Endothelial cell of umbilical vein (primary cell): ENCODE results near the gene PCDHB2. TPM values are rescaled to one million over a fixed set of nuclear protein-coding genes. Genes with fewer than 3 reads are reported as not detected.

Experiments
- BruUV-seq: library from RNA; stranded (reverse); fragments of 400-500 nt; replicated peaks from 2 replicates; lab custom pipeline; 2021; lab: Mats Ljungman, UMichigan
- CTCF ChIA-PET: fragments of 300-600, 350-600 bp; sonication (Branson Sonifier 250); formaldehyde crosslinking; loops from one replicate; lab custom pipeline; 2021; ENCODE audit warnings: antibody characterized with exemption, inconsistent platforms; lab: Charles Lee
- POLR2A ChIA-PET: fragments of 300-600, 350-600 bp; sonication (Branson Sonifier 250); formaldehyde crosslinking; loops from one replicate; lab custom pipeline; 2021; ENCODE audit warnings: antibody characterized with exemption, inconsistent platforms; lab: Charles Lee
- DNase-seq: peaks from one replicate; pipeline ENCODE4 v3.0.0-alpha.2; 2011; ENCODE audit warnings: low read depth, low spot score
- FAIRE-seq: peaks from 2 replicates; lab custom pipeline; 2011; peaks lifted over from hg19 to GRCh38; lab: Jason Lieb, UNC
- H2AFZ ChIP-seq: 2 replicates; pipeline ENCODE4 v1.6.0; 2012; ENCODE audit warnings: low read depth, low read length, control low read depth, inconsistent platforms
- H3K27ac ChIP-seq: 2 replicates; pipeline ENCODE4 v1.5.1; 2011; ENCODE audit warnings: low read depth, mild to moderate bottlenecking, control low read depth, low read length, moderate library complexity; ENCODE audit not compliant: insufficient read depth
- H3K27me3 ChIP-seq, 2 experiments: 2 replicates each; pipeline versions ENCODE4 v1.6.0 to v1.6.1; 2011; ENCODE audit warnings: low read length in 2 of 2, mixed read lengths in 1 of 2; ENCODE audit not compliant: control insufficient read depth in 2 of 2, insufficient read depth in 2 of 2
- H3K36me3 ChIP-seq, 2 experiments: 2 replicates in 1 of 2; 3 replicates in 1 of 2; pipeline ENCODE4 v1.5.1; 2011; ENCODE audit warnings: low read length in 2 of 2, mild to moderate bottlenecking in 1 of 2, moderate library complexity in 1 of 2; ENCODE audit not compliant: control insufficient read depth in 2 of 2, insufficient read depth in 2 of 2; ENCODE audit errors: extremely low read depth in 1 of 2
- H3K4me1 ChIP-seq: 3 replicates; pipeline ENCODE4 v1.5.1; 2011; ENCODE audit warnings: mild to moderate bottlenecking, low read length; ENCODE audit not compliant: control insufficient read depth, insufficient read depth; ENCODE audit errors: extremely low read depth
- H3K4me2 ChIP-seq: 2 replicates; pipeline ENCODE4 v1.6.1; 2011; ENCODE audit warnings: low read length, control low read depth, mixed read lengths; ENCODE audit not compliant: insufficient read depth
- H3K4me3 ChIP-seq, 3 experiments: fragments of 200-600 bp in 1 of 3; sonication (generic), shearing (Covaris generic) in 1 of 3; replicated peaks in 1 of 3; 2 replicates each; pipeline ENCODE4 v1.5.1; 2011 to 2016; ENCODE audit warnings: control low read depth in 3 of 3, low read length in 3 of 3, mild to moderate bottlenecking in 2 of 3, inconsistent platforms in 1 of 3, low read depth in 1 of 3, moderate library complexity in 1 of 3; ENCODE audit not compliant: insufficient read depth in 1 of 3
- H3K79me2 ChIP-seq: 2 replicates; pipeline ENCODE4 v1.6.0; 2012; ENCODE audit warnings: low read length, inconsistent platforms; ENCODE audit not compliant: control insufficient read depth, insufficient read depth
- H3K9ac ChIP-seq: replicated peaks from 2 replicates; pipeline ENCODE3; 2011; ENCODE audit warnings: low read length, control low read depth; ENCODE audit not compliant: insufficient read depth; ENCODE audit errors: extremely low read depth
- H3K9me1 ChIP-seq: replicated peaks from 3 replicates; pipeline ENCODE4 v1.6.0; 2011; ENCODE audit warnings: mild to moderate bottlenecking, low read length; ENCODE audit not compliant: control insufficient read depth, insufficient read depth; ENCODE audit errors: extremely low read depth
- H3K9me3 ChIP-seq: replicated peaks from 2 replicates; pipeline ENCODE4 v1.5.1; 2012; ENCODE audit warnings: low read length, inconsistent platforms; ENCODE audit not compliant: control insufficient read depth, insufficient read depth
- H4K20me1 ChIP-seq: replicated peaks from 2 replicates; pipeline ENCODE3; 2011; ENCODE audit warnings: mild to moderate bottlenecking, low read length; ENCODE audit not compliant: control insufficient read depth, insufficient read depth; ENCODE audit errors: extremely low read depth
- CTCF ChIP-seq, 2 donors: IDR thresholded peaks; 1 replicate in 1 of 2; 2 replicates in 1 of 2; pipeline ENCODE4 v1.5.1; 2011; ENCODE audit warnings: low read length in 2 of 2, mild to moderate bottlenecking in 2 of 2, moderate library complexity in 2 of 2, control low read depth in 1 of 2, inconsistent platforms in 1 of 2, low read depth in 1 of 2; ENCODE audit not compliant: insufficient read depth in 1 of 2; ENCODE audit errors: extremely low read depth in 1 of 2
- EZH2 ChIP-seq: IDR thresholded peaks from 2 replicates; pipeline ENCODE4 v1.6.1; 2012; ENCODE audit warnings: borderline replicate concordance, low read depth, mild to moderate bottlenecking, moderate library complexity, low read length, inconsistent platforms; ENCODE audit not compliant: severe bottlenecking
- FOS ChIP-seq: IDR thresholded peaks from 2 replicates; pipeline ENCODE4 v1.6.1; 2011; ENCODE audit warnings: mild to moderate bottlenecking, low read length, moderate library complexity, borderline replicate concordance; ENCODE audit not compliant: insufficient read depth
- GATA2 ChIP-seq: IDR thresholded peaks from 2 replicates; pipeline ENCODE4 v1.7.0; 2011; ENCODE audit warnings: low read depth, mild to moderate bottlenecking, moderate library complexity, mixed read lengths, low read length; ENCODE audit not compliant: insufficient read length, insufficient read depth
- JUN ChIP-seq: IDR thresholded peaks from 2 replicates; pipeline ENCODE4 v1.6.1; 2011; ENCODE audit warnings: borderline replicate concordance, low read depth; ENCODE audit not compliant: insufficient read length, insufficient read depth
- MAX ChIP-seq: IDR thresholded peaks from 2 replicates; pipeline ENCODE4 v1.6.1; 2011; ENCODE audit not compliant: insufficient read depth, insufficient read length
- MYC ChIP-seq: IDR thresholded peaks from one replicate; pipeline ENCODE4 v1.6.1; 2011; ENCODE audit warnings: mild to moderate bottlenecking, low read depth, low read length
- POLR2A ChIP-seq: IDR thresholded peaks from 2 replicates; pipeline ENCODE4 v1.6.1; 2012; ENCODE audit warnings: low read depth, mild to moderate bottlenecking, control low read depth, low read length
- POLR2AphosphoS5 ChIP-seq: IDR thresholded peaks from 2 replicates; pipeline ENCODE4 v1.6.1; 2012; ENCODE audit warnings: low read depth, mild to moderate bottlenecking, control low read depth, low read length, moderate library complexity; ENCODE audit not compliant: insufficient read depth
- dilution Hi-C: fragments of 300-500 bp; cut with MboI; formaldehyde crosslinking; loops from one replicate; pipeline ENCODE4 v1.15.0; 2019; ENCODE audit warnings: low sequenced_read_pairs; ENCODE audit not compliant: extremely low pct_ligation_motif_present
- intact Hi-C: fragments of 100-400 bp; cut with micrococcal nuclease; formaldehyde crosslinking; loops from one replicate; pipeline ENCODE4 v1.10.0; 2022
- polyA plus RNA-seq, 4 experiments: library from polyadenylated mRNA; depleted of rRNA in 3 of 4; stranded (reverse) in 3 of 4; unstranded in 1 of 4; fragments of >200 nt; gene quantifications; 2 replicates each; pipeline versions ENCODE4 v1.2.1 to v1.2.3, GENCODE V29; 2011 to 2012; ENCODE audit warnings: missing spikeins in 1 of 4
- total RNA-seq: library from RNA; stranded (reverse); gene quantifications from 2 replicates; pipeline ENCODE4 v1.2.3, GENCODE V29; 2021

Gene PCDHB2
- total and polyA plus RNA-seq, 2 donors (not counting 3 experiments of a cell fraction or from before 2014, with no cell fraction given) = 0.40 to 0.58 TPM

- no peaks in the 10 kb centered on the region for H3K27me3 ChIP-seq
- H3K4me2 ChIP-seq = no peak overlapping the region
- H3K4me1 ChIP-seq = no peaks in the 10 kb centered on the region
- ChIA-PET CTCF (no interaction called here), POLR2A (no interaction called here)
- no peak for FAIRE-seq
- H2AFZ ChIP-seq = no peak overlapping the region
- no peaks in the 10 kb centered on the region for H4K20me1 ChIP-seq
- BruUV-seq = no TSS peak
- intact Hi-C loops = no loop called here
- H3K9me1 ChIP-seq = no peaks in the 10 kb centered on the region
- dilution Hi-C loops = no loop called here
- no peak overlapping the region for H3K9ac ChIP-seq
- DNase-seq = no peak
- no peak overlapping the region for H3K27ac ChIP-seq
- TF ChIP-seq JUN (no peak), FOS (no peak), CTCF (IDR thresholded peaks at IDR 0.05; ENCODE audit: extremely low read depth in 1 of 2, insufficient read depth in 1 of 2, low read depth in 1 of 2, low read length in 2 of 2) (no peak), MAX (no peak), POLR2A (no peak), EZH2 (no peak), POLR2AphosphoS5 (no peak), MYC (no peak), GATA2 (no peak)
- no peaks in the 10 kb centered on the region for H3K79me2 ChIP-seq
- no peaks in the 10 kb centered on the region for H3K9me3 ChIP-seq
- H3K36me3 ChIP-seq = no peaks in the 10 kb centered on the region
- H3K4me3 ChIP-seq = no peak overlapping the region
These were observed 16.6 kb upstream of the PCDHB2 start for GRCh38 chr5:141077826-141078225.
